ENCODE results near the gene KRT23.
"Not testable (repeated sequence)": the region's sequence is repeated elsewhere in the genome, so short reads cannot be mapped to it uniquely, and the experiment has no call there.

The KRT23 gene

DNA sequence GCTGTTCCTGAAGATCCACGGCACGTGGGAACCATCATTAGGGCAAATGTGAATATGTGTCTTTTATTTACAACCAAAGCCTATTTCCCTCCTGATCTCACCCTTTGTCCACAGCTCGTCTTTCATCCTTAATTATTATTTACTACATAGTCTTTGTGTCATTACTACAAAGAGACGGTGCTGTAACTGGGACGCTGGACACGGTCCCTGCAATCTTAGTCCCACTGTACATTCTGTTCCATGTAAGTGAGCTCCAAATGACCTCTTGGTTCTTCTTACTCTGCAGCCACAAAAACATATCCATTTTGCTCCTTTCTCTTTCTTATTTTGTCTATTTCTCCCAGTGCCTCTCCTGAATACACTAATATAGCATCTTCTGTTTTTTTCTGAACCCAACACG, 12.7 kb upstream of the KRT23 start:
- no peak for DNase-seq (ENCODE audit: low read depth)

DNA sequence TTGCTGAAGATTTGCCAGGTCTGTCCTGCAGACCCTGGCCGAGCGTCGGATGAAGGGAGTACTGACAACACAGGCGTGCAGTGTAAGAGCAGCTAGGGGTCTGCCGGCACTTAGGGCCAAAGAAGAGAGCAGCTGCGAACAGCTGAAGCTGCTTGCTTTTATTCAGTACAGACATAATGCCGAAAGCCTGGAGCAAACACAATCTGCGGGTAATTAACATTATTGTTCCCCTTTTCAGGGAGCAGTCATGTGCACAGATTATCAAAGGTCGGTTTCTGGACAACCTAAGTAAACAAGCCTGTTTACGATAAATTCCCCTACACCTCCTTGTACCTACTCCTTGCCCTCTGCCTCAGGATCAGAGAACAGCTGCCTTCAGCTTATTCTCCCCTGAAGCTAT, 12.0 kb upstream of the KRT23 start:
- no peak for DNase-seq (ENCODE audit: low read depth)

DNA sequence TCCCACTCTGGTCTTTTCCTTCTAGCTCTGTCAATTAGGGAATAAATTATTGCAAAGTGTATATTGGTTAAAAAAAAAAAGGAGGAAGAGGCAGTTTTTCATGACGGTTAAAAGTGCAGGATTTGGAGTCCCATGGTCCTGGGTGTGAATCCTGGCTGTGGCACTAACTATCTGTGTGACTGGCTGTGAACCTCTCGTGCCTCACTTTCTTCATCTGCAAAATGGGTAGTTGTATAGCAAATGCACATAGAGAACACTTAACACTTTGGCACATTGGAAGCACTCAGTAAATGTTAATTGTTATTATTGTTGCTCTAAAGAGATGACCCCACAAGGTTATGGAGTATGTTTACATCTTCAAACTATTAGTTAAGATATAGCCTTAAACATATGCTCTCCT, 10.5 kb upstream of the KRT23 start:
- DNase-seq (ENCODE audit: low read depth), result no peak

DNA sequence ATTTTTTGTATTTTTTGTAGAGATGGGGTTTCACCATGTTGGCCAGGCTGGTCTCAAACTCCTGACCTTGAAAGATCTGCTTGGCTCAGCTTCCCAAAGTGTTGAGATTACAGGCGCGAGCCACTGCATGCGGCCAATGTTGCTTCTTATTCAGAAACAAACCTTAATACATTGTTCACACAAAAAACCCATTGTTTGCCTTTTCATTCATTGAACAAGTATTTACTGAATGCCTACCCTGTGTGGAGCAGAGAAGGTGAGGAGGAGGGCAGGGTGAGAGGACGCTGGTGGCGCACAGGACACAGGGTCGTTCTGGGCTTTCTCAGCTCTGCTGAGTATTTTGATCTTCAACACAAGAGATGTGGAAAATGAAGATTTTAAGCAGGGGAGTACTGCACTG, 8.0 kb upstream of the KRT23 start:
- no peak for DNase-seq (ENCODE audit: low read depth)

DNA sequence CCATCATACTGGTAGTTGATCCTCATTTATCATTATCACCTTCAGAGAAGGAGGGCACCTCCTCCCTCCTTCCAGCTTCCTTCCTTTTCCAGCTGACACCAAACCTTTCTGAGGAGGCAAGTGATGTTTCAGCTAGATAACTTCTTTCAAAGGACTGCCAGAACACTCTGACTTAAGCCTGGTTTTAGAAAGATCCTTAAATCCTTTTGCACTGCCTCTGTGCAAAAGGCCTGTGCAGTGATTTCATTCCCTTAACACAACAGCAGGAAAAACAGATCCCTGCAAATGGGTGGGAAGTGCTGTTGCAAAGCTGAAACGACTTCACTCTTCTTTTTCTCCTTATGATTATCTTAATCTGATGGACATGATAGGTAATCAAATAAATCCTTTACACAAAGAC, 7.1 kb upstream of the KRT23 start:
- DNase-seq (ENCODE audit: low read depth), result no peak

DNA sequence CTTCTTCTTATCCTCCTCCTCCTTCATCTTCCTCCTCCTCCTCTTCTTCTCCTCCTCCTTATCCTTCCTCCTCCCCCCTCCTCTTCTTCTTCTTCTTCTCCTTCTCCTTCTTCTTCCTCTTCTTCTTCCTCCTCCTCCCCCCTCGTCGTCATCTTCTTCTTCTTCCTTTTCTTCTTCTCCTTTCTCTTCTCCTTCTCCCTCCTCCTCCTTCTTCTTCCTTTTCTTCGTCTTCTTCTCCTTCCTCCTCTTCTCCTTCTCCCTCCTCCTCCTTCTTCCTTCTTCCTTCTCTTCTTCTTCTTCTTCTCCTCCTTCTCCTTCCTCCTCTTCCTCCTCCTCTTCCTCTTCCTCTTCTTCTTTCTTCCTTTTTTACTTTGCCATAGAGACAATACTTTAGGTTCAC, 5.1 kb upstream of the KRT23 start:
- DNase-seq (ENCODE audit: low read depth), result no peak

DNA sequence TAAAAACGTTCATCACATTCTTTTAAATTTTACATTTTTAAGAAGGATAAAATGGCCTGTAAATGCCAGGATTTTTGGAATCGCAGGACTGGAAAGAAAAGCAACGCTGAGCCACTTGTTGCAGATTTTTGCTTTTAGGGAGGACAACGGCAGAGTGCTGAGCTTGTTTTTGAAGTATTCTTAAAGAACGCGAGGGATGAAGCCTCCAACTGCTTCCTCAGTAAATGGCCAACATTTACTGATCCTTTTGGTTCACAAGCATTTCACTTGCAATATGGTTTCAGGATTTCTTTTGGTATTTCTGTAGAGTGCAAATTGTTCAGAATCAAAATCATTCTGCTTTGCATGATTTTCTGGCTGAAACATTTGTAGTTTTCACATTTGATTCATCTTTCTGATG, 2.8 kb upstream of the KRT23 start:
- DNase-seq (ENCODE audit: low read depth), result no peak

DNA sequence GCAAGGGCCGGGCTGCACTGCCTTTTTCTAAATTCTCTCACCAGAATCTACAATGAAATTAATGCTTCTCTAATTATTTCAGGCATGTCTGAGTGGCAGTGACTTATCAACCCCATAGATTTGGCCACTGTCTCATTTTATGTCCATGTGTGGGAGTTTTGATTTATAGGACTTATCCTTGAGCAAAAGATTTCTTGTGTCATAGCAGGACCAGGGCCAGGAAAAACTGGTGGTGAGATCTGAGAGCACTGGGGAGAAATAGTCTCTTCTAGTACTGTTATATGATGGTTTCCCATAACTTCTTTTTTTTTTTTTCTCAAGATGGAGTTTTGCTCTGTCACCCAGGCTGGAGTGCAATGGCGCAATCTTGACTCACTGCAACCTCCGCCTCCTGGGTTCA, 1.5 kb upstream of the KRT23 start:
- no peak for DNase-seq (ENCODE audit: low read depth)

DNA sequence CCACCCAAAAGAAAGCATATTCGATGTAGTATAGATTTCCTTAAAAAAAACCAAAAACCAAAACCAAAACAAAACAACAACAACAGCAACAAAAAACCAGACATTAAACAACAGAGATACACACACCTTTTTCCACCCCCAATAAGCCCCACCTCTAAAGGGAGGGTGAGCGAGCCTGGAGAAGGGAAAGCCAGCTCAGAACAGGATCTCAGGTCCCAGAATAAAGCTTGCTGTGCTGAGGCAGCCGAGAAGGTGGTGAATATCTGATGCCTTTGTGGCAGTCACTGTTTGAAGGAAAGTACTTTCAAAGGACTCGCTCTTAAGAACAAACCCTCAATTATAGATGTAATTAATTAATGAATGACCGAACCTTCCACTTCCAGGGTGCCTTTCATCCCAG, 470 bp downstream of the KRT23 start:
- DNase-seq (ENCODE audit: low read depth), result no peak

DNA sequence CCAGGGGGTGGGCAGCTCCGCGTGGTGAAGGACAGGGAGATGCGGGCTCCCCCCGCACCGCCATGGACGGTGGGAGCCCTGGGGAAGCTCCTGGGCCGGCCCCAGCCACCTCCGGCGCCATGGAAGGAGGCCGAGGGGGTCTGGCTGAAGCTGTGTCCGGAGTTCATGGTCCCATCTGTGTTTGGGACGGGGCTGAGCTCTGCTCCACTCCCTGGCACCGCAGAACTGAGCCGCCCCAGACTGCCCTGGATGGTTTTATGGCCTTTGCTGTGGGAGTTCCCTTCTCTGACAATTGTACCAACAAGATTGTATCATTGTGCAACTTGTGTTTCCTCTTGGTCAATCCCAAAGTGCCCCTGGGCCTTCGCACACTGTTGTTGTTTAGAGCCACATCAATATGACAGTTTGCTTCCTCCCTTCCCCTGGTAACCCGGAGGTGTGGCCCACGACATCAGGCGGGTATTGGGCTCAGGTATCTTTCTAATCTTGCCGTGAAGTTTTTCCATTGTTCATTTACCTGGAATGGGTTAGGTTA, 942 bp downstream of the KRT23 start:
- DNase-seq (ENCODE audit: low read depth), result no peak

DNA sequence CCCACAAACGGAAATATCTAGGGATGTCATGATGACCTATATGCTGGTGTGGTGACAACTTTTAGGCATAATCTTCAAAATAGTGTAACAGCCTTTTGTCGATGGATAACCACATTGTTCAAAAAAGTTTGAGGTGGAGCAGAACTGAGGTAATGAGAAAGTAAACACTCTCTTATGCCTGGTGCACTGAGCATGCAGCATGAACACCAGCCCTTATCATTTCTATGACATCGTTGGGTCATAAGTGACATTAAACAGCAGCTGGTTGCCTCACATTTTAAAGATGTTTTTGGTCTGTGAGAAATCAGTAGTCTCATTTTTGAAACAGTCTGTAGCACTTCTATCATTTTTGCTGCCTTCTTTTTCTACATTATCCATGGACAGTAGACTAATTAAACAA, 1.8 kb downstream of the KRT23 start:
- no peak for DNase-seq (ENCODE audit: low read depth)

DNA sequence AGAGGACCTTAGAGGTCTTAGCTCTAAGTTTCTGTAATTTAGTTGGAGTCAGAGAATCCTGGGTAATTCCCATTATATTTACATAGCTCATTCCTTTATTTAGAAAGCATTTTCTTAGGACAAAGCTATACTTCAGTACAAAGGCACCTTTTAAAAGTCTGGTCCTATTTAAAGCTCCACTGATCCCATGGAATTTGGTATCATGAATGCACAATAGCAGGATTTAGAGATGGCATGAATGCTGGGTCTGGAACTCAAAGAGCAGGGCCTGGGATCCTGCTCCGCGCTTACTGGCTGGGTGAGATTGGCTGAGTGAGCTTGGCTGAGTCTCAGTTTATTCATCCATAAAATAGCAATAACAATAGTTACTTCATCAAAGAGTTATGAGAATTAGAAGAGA, 4.8 kb downstream of the KRT23 start:
- DNase-seq (ENCODE audit: low read depth), result no peak

DNA sequence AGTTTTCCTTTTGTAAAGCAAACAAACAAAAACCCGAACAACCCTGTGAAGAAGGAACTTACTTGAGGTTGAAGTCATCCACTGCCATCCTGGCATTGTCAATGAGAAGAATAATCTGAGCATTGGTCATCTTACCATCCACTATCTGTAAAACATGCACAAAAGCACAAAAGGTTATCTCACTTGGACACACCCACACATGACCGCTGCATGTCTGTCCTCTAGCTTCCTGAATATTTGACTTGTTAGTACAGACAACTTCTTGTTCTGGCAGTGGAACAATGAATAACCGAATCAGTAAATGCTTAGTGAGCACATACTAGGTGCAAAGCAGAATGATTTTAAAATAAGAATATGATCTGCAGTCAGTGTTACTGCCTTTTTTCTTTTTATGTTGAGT, 6.1 kb downstream of the KRT23 start:
- no peak for DNase-seq (ENCODE audit: low read depth)

DNA sequence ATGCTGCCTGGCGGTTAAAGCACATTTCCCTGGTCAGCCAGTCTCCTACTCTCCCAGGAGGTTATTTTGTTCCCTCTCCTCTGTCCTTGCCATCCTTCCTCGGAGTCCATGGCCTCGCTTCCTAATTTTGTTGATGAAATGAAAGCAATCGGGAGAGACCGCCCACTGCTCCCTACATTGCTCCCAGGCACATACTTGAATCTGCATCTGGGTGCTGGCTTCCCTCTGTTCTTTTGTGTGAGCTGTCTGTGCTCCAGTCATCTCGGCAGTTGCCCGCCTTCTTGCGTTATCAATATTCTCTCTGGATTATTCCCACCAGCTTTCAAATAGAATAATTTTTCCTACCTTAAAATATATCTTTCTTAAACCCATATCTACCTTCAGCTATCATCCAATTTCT, 11.1 kb downstream of the KRT23 start:
- no peak for DNase-seq (ENCODE audit: low read depth)

DNA sequence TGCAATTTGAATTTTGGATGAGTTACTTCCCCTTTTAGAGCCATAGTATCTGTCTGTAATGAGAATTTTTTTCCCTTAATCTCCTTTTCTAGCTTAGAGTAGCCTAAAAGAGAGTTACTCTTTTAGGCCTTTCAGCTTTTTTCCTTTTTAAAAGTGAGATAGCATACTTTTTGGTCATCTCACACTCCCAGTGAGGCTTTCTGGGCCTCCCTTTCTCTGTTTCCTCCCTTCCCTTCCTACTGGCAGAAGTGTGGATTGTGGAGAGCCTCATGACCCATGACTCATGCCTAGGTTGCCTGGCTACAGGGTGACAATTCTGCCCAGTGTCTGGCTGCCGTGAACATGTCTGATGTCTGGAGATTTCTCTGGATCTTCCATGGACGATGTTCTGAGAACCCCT, 15.2 kb downstream of the KRT23 start:
- DNase-seq (ENCODE audit: low read depth), result no peak

DNA sequence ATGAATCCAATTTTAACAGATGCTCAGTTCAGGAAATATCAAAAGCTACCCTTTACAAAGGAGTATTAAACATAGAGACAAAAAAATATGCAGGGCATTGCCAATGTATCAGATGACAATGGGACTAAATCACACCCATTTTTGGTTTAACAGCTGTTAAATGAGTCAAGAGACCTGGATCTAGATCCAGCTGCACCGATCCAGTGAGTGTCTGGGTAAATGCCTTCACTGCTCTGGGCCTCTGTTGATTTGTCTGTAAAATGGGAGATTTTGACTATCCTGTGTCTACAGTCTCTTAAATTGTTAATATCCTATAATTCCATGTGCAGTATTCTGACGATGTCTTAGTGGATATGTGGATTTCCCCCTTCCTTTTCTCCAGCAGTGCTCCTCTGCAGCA, 16.4 kb downstream of the KRT23 start:
- no peak for DNase-seq (ENCODE audit: low read depth)

DNA sequence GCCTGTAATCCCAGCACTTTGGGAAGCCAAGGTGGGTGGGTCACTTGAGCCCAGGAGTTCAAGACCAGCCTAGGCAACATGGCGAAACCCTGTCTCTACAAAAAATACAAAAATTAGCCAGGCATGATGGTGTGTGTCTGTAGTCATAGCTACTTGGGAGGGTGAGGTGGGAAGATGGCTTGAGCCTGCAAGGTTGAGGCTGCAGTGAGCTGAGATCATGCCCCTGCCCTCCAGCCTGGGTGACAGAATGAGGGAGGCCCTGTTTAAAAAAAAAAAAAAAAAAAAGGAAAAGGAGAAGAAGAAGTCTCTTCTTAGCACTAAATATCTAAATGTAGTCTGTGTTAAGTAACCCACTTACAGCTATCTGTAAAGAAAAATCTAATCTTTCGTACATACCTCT, 20.3 kb downstream of the KRT23 start:
- not testable (repeated sequence) for DNase-seq (ENCODE audit: low read depth)

DNA sequence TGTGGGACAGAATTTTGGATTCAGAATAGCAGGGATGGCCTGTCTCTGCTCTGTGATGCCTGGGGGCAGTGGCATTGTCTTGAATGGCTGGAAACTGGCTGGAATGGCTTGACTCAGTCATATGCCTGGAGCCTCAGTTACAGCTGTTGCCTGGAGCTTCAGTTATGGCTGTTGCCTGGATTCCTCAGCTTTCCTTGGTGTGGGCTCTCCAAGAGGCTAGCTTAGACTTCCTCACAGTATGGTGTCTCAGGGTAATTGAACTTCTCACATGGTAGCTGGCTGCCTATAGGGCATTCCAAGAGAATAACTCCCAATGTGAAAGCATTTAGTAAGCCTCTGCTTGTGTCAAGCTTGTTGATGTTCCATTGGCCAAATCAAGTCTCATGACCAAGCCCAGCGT, 21.1 kb downstream of the KRT23 start:
- no peak for DNase-seq (ENCODE audit: low read depth)

DNA sequence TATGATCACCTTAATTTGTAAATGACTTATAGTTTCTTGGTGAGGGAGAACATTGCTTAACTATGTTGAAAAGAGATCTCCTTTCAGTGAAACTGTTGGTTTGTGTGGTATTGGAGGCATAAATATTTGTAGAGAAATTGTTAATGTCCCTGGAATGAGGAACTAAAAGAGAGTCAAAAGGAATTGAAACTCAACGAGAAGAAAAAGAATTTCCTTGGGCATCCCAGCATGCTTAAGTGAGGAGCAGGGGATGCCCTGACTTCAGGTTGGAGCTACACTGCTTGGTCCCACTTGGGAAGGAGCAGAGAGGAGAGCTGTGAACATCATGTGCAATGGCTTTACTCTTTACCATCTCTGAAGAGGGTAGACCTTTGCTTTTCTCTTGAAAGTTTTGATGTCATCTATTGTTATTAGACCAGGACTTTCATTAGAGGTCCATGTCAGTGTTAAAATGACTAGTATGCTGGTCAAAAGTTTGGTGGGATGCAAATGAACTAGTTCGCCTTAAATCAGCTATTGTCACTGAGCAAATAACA, 21.7 kb downstream of the KRT23 start:
- no peak for DNase-seq (ENCODE audit: low read depth)

DNA sequence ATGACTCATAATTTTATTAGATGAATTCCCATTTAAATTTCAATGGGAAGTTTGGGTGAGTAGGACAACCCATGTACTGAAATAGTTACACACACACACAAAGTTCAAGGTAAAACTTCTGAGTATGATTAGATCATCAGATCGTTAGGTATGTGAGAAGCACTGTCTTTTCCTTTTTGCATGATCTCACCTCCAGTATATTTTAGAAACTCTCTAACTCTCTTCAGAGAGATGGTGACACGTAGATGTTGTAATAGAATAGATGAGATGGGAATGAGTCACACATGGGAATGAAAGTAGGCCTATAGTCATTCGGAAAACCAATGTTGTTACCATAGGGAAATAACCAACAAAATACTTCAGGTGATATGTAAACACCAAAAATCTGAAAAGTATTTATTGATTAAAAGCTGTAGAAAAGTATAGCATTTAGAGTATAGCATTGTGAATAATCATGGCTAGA, 22.2 kb downstream of the KRT23 start:
- DNase-seq (ENCODE audit: low read depth), result peak; percentile 59

DNA sequence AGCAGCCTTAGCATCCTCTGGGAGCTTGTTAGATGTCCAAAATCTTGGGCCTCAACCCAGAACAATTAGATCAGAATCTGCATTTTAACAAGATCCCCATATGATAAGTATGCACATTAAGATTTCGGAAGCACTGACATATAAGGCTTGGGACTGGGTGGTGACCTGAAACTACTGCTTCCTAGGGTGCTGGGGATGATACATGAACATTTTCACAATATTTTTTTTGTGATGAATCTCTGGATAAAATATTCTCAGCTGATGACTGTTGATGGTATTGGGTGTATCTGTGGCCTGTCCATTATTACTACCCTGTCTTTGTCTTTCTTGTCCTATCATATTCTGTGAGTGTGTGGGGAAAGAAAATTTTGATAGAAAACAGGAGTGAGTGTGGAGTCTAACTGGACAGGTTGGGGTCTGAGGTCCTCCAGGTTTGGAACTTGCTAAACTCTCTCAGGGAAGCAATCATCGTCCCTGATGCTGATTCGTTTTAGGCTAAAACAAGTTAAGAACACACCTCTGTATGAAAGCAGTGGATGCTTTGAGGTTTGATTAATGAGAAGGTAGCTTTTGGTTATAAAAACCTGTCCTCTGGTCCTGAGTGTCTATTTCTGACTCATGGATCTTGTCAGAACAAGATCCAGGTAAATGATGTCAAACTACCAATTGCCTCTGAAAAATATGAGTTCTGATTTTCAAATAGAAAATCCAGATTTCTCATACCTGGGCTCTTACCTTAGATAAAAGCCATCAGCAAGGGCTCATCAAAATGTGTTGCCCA, 23.2 kb downstream of the KRT23 start:
- no peak for DNase-seq (ENCODE audit: low read depth)

DNA sequence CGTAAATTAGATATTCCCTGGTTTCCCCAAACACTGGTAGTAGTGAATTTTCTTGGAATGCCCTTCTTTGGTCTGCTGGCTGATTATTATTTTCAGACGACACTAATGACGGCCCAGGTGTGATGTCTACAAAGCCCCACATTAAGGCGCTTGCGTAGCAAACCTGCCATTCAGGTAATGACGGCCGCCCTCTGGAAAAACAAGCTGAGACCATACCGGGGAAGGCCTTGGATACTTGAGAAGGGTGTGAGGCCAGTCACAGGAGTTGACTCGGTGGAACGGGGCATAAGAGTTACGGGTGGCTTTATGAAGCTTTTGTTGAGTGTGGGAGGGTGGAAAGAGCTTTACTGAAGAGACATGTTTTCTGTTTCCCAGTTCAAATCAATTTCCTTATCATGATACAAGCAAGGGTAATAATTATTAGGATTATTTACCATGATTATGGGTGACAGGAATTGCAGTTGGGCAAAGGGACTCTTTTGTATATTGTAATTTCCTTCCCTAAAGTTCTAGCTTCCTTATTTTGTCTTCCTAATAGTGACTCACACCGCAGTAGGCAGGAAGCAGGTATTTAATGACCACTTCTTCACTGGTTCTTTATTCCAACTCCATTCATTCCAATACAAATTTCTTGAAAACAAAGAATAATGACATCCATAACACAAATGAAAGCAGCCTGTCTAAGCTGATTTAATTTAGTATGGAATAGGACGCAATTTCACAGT, 24.8 kb downstream of the KRT23 start:
- no peak for DNase-seq (ENCODE audit: low read depth)

DNA sequence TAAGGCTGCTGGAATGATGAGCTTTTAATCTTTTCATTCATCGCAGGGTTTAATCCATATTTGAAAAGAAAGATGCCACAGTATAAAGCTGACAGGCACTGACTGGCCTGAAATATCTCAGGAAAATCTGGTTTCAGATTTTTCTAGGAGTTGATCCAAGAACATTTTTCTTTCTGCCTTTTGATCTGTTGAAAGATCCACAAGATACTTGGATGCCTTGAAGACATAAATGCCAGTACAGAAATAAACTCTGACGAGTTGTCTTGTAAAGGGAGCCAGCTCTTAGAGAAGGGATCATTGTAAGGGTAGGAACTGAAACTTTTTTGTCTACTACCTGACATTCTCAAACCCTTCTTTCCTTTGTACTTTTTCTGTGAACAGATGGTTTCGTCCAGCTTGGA, 27.0 kb downstream of the KRT23 start:
- DNase-seq (ENCODE audit: low read depth), result no peak
